Measurements from ENCODE around the gene ASPSCR1.

ASPSCR1 gene

DNA sequence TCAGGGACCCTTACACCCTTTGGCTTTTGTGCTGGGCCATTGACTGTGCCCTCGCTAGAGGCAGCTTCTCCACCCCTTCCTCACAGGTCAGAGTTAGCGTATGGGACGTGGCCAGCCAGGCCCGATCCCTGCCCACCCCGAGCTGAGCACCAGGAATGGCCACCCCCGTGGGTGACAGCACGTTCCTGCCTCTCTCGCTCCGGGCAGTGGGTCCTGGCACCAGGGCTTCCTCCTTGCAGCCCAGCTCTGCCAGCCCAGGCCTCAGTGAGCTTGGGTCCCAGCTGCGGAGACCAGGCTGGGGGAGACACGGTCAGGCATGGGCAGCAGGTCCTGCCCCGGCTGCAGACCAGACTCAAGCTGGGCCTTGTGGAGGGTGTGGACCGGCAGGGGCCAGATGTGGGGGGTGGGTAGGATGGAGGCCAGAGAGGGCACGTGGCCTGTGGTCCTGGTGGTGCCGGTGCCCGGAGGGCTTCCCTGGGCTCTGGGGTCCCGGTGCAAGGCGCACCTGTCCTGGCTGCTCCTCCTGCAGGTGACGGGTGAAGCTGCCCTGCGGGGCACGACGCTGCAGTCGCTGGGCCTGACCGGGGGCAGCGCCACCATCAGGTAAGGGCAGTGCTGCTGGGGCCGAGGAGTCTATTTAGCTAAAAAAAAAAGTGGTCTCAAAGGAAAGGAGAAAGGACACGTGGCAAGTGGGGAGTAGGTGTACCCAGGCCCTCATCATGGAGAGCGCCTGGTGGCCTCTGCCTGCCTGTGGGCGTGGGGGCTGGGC is 18.2 kb downstream of the ASPSCR1 start:
- Mint-ChIP-seq H3K4me3 (no peak overlapping the region), H3K27me3 (no peaks in the 10 kb centered on the region), H3K36me3 (ENCODE audit: low read depth) (no peaks in the 10 kb centered on the region), H3K27ac (no peak overlapping the region), H3K4me1 (ENCODE audit: low read depth) (no peaks in the 10 kb centered on the region), H3K9me3 (no peaks in the 10 kb centered on the region)

GRCh38 chr17:81996232-81996756 is 18.9 kb downstream of the ASPSCR1 start:
- Mint-ChIP-seq H3K27ac (no peak overlapping the region), H3K36me3 (ENCODE audit: low read depth) (no peaks in the 10 kb centered on the region), H3K4me1 (ENCODE audit: low read depth) (no peaks in the 10 kb centered on the region), H3K27me3 (no peaks in the 10 kb centered on the region), H3K9me3 (no peaks in the 10 kb centered on the region), H3K4me3 (no peak overlapping the region)

DNA sequence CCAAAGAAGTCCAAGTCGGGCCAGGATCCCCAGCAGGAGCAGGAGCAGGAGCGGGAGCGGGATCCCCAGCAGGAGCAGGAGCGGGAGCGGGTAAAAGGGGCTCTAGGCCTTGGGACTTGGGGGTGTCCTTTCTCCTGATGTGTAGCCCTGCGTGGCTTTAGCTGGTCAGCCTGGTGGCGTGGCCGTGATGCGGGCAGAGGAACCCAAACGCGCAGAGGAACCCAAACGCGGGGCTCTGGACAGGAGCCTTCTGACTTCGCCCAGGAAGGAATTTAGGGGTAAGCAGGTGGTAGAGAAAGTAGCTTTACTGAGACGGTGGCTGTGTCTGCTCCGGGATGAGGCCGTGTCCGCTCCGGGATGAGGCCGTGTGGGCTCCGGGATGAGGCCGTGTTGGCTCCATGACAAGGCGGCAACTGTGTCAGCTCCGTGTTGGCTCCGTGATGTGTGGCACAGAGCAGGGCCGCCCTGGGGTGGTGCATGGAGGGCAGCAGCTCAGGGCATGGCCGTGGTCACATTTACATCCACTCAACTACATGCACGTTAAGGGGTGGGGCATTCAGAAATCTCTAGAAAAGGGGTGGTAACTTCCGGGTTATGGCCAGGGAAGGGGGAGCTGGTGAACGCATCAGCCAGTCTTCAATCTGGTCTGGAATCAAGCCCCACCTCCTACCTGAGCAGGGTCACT is 19.5 kb downstream of the ASPSCR1 start:
- Mint-ChIP-seq H3K27ac (no peak overlapping the region), H3K4me1 (ENCODE audit: low read depth) (no peaks in the 10 kb centered on the region), H3K4me3 (no peak overlapping the region), H3K9me3 (no peaks in the 10 kb centered on the region), H3K27me3 (no peaks in the 10 kb centered on the region), H3K36me3 (ENCODE audit: low read depth) (no peaks in the 10 kb centered on the region)

DNA sequence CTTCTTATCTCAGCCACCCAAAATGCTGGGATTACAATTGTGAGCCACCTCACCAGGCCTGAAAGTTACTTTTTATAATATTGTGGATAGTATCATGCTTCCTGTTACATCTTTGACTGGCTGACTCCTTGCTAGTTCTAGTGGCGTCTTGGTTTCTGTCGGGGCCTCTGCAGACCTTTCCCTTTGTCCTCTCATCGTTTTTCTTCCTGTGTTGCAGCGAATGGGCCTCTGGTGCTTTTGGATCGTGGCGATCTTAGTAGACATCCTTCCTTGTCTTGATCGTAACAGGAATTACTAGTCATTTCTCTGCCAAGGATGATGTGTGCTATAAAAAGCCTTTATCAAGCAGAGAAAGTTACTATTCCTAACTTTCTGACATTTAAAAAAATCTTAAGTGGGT is 20.8 kb downstream of the ASPSCR1 start:
- no peak overlapping the region for H3K4me3 Mint-ChIP-seq
- no peaks in the 10 kb centered on the region for H3K9me3 Mint-ChIP-seq
- H3K27ac Mint-ChIP-seq: no peak overlapping the region
- no peaks in the 10 kb centered on the region for H3K36me3 Mint-ChIP-seq (ENCODE audit: low read depth)
- H3K27me3 Mint-ChIP-seq: no peaks in the 10 kb centered on the region
- peaks cover 4% of the 10 kb centered on the region for H3K4me1 Mint-ChIP-seq (ENCODE audit: low read depth)

DNA sequence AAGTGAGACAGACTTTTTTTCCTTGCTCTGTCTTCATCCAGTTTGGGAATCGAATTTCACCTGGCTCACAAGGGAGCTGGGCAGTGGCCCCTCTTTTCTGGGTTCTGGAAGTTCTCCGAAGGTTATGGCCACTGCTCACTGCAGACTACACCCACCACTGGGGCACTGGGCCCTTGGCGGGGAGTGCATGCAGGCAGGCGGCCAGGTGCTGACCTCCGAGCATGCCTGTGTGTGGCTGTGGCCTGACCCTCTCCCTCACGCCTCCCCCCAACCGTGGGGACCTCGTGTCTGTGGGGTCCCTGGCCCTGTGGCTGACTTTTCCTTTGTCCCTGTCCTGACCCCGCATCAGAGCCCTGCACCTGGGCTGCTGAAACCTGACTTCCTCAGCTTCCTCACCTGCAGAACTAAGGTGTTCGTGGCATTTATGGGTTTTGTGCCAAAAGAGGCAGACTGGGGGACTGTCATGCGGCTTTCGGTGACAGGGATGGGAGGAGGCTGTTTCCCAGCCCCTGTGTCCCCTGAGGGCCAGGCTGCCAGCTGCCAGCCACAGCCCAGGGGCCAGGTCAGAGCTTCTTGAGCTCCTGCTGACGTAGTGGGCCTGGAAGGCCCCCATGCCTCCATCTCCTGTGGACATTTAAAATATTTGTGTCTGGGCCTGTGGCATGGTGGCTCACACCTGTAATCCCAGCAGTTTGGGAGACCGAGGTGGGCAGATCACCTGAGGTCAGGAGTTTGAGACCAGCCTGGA is 21.4 kb downstream of the ASPSCR1 start:
- no peaks in the 10 kb centered on the region for H3K27me3 Mint-ChIP-seq
- no peak overlapping the region for H3K27ac Mint-ChIP-seq
- no peaks in the 10 kb centered on the region for H3K9me3 Mint-ChIP-seq
- no peaks in the 10 kb centered on the region for H3K36me3 Mint-ChIP-seq (ENCODE audit: low read depth)
- no peak overlapping the region for H3K4me3 Mint-ChIP-seq
- peaks cover 7% of the 10 kb centered on the region for H3K4me1 Mint-ChIP-seq (ENCODE audit: low read depth)

DNA sequence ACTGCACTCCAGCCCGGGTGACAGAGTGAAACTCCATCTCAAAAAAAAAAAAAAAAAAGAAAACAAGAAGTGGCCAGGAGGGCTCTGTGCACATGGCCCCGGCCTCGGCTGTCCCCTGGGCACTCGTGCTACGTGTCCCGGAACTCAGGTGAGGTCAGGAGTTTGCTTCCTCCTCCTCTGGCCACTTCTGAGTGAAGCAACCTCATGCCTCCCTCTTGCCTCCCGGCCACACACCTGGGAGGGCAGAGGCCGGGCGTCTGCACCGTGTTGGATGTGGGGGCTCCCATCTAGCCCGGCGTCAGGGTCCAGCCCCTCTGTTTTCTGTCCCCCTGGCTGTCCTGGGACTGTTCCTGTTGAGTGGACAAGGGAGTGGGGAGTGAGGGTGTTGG is 22.2 kb downstream of the ASPSCR1 start:
- Mint-ChIP-seq H3K4me3 (no peak overlapping the region), H3K36me3 (ENCODE audit: low read depth) (no peaks in the 10 kb centered on the region), H3K27me3 (no peaks in the 10 kb centered on the region), H3K9me3 (no peaks in the 10 kb centered on the region), H3K4me1 (ENCODE audit: low read depth) (peaks cover 7% of the 10 kb centered on the region), H3K27ac (no peak overlapping the region)

- Mint-ChIP-seq H3K4me3 (no peak overlapping the region), H3K9me3 (no peaks in the 10 kb centered on the region), H3K36me3 (ENCODE audit: low read depth) (no peaks in the 10 kb centered on the region), H3K4me1 (ENCODE audit: low read depth) (peaks cover 7% of the 10 kb centered on the region), H3K27ac (no peak overlapping the region), H3K27me3 (no peaks in the 10 kb centered on the region)
Measured at GRCh38 chr17:81999976-82000802, 22.8 kb downstream of the ASPSCR1 start.

DNA sequence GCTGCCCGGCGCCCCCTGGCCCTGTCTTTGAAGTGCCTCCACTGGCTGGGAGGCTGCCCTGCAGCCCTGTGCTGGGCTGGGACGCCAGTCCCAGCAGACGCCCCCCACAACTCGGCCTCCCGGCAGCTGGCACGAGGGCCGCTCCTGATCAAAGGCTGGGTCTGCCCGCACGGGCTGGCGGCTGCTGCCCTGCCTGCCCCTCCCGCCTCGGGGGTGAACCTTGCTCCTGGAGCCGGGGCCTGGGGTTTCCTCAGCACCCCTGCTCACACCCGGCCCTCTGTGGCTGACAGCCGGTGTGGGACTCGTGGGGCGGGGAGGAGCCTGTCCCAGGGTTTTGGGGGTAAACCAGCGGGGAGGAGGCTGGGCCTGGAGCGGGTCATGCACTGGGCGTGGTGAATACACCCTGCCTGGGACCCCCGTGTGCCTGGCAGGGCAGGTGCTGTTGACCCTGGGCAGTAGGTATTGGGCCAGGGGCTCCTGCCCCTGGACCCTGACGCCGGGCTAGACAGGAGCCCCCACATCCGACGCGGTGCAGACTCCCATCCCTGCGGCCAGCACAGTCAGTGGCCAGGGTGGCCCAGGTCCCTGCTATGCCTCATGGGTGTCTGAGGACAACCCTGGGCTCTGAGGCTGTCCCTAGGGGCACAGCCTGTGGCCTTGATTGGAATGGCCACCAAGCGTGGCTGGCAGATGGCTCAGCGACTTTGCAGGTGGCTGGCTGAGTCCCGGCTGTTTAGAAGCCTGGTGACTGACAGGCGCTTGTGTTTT is 23.6 kb downstream of the ASPSCR1 start:
- no peaks in the 10 kb centered on the region for H3K36me3 Mint-ChIP-seq (ENCODE audit: low read depth)
- H3K4me1 Mint-ChIP-seq (ENCODE audit: low read depth): peaks cover 9% of the 10 kb centered on the region
- H3K27ac Mint-ChIP-seq: no peak overlapping the region
- H3K4me3 Mint-ChIP-seq: no peak overlapping the region
- H3K9me3 Mint-ChIP-seq: no peaks in the 10 kb centered on the region
- no peaks in the 10 kb centered on the region for H3K27me3 Mint-ChIP-seq

GRCh38 chr17:82001571-82002056 is 24.2 kb downstream of the ASPSCR1 start:
- H3K9me3 Mint-ChIP-seq: no peaks in the 10 kb centered on the region
- H3K27ac Mint-ChIP-seq: no peak overlapping the region
- H3K27me3 Mint-ChIP-seq: no peaks in the 10 kb centered on the region
- no peaks in the 10 kb centered on the region for H3K36me3 Mint-ChIP-seq (ENCODE audit: low read depth)
- H3K4me3 Mint-ChIP-seq: no peak overlapping the region
- peaks cover 10% of the 10 kb centered on the region for H3K4me1 Mint-ChIP-seq (ENCODE audit: low read depth)

GRCh38 chr17:82003411-82004381 is 26.3 kb downstream of the ASPSCR1 start:
- H3K27me3 Mint-ChIP-seq: no peaks in the 10 kb centered on the region
- H3K4me1 Mint-ChIP-seq (ENCODE audit: low read depth): peaks cover 10% of the 10 kb centered on the region
- no peaks in the 10 kb centered on the region for H3K9me3 Mint-ChIP-seq
- H3K27ac Mint-ChIP-seq: no peak overlapping the region
- H3K36me3 Mint-ChIP-seq (ENCODE audit: low read depth): no peaks in the 10 kb centered on the region
- no peak overlapping the region for H3K4me3 Mint-ChIP-seq

- H3K27ac Mint-ChIP-seq: no peak overlapping the region
- H3K27me3 Mint-ChIP-seq: no peaks in the 10 kb centered on the region
- no peak overlapping the region for H3K4me3 Mint-ChIP-seq
- H3K4me1 Mint-ChIP-seq (ENCODE audit: low read depth): peaks cover 10% of the 10 kb centered on the region
- no peaks in the 10 kb centered on the region for H3K9me3 Mint-ChIP-seq
- H3K36me3 Mint-ChIP-seq (ENCODE audit: low read depth): no peaks in the 10 kb centered on the region
Measured at GRCh38 chr17:82004517-82005455, 27.4 kb downstream of the ASPSCR1 start.

- H3K27ac Mint-ChIP-seq: peak overlapping the region; percentile 52
- no peaks in the 10 kb centered on the region for H3K9me3 Mint-ChIP-seq
- no peak overlapping the region for H3K4me3 Mint-ChIP-seq
- no peaks in the 10 kb centered on the region for H3K36me3 Mint-ChIP-seq (ENCODE audit: low read depth)
- peaks cover 10% of the 10 kb centered on the region for H3K4me1 Mint-ChIP-seq (ENCODE audit: low read depth)
- H3K27me3 Mint-ChIP-seq: no peaks in the 10 kb centered on the region
Measured at GRCh38 chr17:82005701-82006348, 28.4 kb downstream of the ASPSCR1 start.
